Superior temporal gyrus (tissue), 1 donor: ENCODE measurements around the gene DUOXA2.
"Not testable (repeated sequence)": the region's sequence is repeated elsewhere in the genome, so short reads cannot be mapped to it uniquely, and the experiment has no call there.

ENCODE experiments used
- DNase-seq: peaks from one replicate; pipeline ENCODE4 v3.0.0-alpha.2; 2016; ENCODE audit errors: extremely low spot score

The DUOXA2 gene

GRCh38 chr15:45114076-45114750, at the start of gene DUOXA2, which contains the start of gene DUOX2:
DUOXA2 (plus strand) TSS chr15:45114326; CDS start chr15:45114606, 280 bp downstream.
DUOX2 (minus strand) TSS chr15:45114172; CDS start chr15:45113411, 761 bp downstream.
- no peak for DNase-seq

DNA sequence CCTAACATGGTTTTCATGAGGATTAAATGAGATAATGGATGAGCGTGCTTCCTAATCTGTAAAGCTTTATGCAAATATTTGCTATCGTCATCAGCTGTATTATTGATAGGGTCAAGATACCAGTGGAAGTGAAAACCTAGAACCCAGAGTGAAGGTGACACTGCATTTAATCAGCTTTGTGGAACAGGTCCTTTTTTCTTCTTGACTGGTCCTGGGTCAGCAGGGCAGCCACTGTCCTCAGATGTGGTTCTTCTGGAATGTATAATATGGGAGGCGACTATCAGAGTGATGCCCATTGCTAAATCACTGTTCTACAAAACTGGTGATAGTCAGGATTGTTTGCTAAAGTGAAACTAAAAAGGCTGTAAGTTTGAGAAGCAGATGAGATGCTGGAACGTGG, 49.7 kb upstream of the DUOXA2 start:
- DNase-seq = no peak

DNA sequence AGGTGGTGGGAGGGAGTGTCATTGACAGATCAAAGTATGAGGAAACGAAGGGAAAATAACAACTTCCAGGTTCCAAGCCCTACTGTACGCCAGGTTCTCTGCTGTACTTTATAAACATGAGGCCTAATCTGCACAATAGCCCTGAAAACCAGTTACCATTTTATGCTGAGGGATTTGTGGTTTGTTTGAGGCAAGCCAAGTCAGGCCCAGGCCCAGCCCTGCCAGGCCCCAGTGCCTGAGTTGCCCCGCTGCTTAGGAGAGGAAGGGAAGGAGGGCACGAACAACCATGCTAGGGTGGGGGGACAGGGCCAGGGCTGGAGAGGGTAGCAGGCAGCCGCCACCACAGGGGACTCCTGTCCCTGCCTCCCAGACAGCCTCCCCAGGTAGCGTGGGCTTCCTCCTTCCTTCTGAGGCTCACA, 44.2 kb upstream of the DUOXA2 start:
- DNase-seq = not testable (repeated sequence)

DNA sequence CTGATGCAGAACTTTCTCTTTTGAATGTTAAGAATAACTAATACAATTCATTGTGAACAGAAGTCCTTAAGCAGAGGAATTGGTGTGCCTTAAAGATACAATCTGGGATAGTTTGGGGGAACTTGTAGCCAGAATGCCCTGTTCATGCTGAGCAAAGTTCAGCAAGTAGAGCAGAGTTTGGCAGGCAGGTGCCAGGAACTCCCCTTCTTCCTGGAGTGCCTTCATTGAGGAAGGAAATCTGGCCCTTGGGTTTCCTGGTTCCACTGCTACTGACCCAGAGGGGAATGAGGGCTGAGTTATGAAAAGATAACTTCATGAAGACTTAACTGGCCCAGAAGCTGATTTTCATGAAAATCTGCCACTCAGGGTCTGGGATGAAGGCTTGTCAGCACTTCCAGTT, 40.5 kb upstream of the DUOXA2 start:
- DNase-seq = not testable (repeated sequence)

GRCh38 chr15:45075440-45076320, 38.4 kb upstream of the DUOXA2 start:
- DNase-seq = not testable (repeated sequence)

DNA sequence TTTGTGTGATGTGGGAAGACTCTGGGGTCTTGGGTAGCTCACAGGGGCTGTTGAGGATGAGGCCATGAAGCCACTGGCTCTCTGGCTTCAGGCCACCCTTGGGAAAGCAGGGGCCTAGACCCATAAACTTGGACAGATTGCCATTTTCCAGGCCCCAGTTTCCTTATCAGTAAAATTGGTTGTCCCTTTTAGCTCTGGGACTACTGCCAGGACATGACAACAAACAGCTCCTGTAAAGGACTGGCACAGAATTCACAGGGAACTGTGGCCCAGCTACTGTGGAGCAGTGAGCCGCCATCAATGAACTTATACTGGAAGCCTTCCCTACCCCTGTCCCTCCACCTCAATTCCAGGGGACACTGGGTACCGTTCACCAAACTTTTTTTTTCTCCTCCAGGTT, 36.7 kb upstream of the DUOXA2 start:
- DNase-seq = not testable (repeated sequence)

DNA sequence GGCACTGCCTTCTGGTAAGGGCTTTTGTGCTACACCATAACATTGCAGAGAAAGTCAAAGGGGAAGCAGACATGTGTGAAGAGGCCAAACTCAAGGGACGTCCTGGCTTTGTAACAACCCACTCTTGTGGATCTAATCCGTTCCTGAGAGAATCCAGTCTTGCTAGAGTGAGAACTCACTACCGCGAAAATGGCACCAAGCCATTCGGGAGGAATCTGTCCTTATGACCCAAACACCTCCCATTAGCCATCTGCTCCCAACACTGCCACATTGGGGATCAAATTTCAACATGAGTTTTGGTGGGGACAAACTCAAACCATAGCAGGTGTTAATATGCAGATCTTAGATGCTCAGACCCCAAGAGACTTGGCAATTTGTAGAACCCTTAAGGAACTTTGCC, 34.9 kb upstream of the DUOXA2 start:
- not testable (repeated sequence) for DNase-seq

DNA sequence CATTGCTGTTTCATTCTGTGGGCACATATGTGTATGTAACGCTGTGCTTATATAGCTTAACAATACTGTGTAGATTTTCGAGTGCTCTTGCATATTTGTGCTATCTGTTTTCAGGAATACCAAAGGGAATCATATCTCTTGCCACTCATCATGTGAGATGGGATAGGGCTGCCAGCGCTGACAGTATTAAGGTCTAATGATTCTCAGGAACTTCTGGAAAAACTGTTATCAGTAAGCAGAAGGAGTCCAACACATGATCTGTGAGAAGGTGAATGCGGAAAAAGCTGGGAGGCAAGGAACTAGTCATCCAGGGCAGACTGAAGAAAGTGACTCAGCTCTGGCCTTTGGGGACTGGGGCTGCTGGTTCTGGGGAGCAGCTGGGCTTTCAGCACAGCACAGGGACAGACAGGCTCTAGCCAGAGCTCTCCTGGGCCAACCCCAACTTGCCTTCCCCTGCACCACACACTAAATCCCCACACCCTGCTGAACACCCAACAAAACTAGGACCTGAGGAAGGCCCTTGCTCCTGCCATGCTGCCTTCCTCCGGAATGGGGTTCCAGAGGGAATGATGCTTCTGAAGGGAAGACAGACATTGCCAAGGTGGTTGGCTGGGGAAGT, 34.4 kb upstream of the DUOXA2 start:
- DNase-seq = not testable (repeated sequence)

DNA sequence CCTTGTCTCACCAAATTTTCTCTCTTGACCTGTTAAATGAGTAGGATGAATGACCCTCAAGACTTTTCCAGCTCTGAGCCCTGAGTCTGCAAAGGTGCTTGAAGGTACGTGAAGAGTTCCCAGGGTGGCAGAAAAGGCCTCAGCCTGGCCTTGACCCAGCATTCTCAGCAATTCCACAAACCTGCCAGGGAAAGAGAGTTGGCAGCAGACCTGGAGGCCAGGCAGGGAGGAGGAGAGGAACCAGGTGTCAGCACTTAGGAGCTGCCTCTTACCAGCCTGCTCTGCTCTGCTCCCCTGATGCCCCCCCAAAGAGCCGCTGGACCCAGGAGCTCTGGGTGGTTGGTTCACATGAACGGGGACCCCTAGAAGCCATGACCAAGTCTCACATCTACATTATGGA, 33.5 kb upstream of the DUOXA2 start:
- not testable (repeated sequence) for DNase-seq

DNA sequence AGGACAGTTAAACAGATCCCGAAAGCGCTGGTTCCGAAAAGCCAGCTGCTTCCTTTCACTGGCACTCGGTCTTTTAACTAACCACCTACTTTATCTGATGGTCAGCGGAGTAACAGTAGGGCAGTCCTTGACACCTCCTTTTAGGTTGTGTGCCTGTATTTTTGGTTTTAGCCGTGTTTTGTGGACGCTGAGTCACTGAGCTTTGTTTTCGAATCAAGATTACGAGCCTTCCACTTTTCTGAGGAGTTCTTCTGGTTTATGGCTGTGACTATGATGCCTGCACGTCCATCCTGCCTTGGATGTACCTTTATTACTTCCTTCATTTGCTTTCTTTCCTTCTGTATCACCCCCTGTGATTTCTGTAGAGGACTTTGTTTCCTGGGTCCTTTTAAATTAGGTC, 31.7 kb upstream of the DUOXA2 start:
- DNase-seq = not testable (repeated sequence)

- no peak for DNase-seq
Measured at GRCh38 chr15:45083223-45083622, 30.9 kb upstream of the DUOXA2 start.

GRCh38 chr15:45084163-45084562, 30.0 kb upstream of the DUOXA2 start:
- no peak for DNase-seq

- no peak for DNase-seq
Measured at GRCh38 chr15:45087513-45087912, 26.6 kb upstream of the DUOXA2 start.

GRCh38 chr15:45088801-45089711, 25.1 kb upstream of the DUOXA2 start:
- no peak for DNase-seq

- DNase-seq = no peak
Measured at GRCh38 chr15:45089712-45090373, 24.3 kb upstream of the DUOXA2 start.

DNA sequence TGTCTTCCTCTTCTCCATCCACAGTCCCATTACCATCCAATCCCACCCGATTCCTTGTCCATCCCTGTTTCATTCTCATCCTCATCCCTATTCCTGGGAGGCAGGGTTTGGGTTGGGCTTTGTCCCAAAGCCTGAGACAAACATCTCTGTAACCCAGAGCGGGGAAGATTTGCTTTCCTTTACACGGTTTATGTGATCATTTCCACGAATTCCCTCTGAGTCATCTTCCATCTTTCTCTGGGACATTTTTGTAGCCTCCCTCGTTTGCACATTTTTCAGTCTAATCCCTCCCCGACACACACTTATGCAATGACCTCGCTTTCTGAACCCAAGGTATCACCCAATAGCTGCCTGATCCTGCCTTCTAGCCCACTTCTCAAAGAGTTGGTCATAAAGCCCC, 23.0 kb upstream of the DUOXA2 start:
- no peak for DNase-seq

DNA sequence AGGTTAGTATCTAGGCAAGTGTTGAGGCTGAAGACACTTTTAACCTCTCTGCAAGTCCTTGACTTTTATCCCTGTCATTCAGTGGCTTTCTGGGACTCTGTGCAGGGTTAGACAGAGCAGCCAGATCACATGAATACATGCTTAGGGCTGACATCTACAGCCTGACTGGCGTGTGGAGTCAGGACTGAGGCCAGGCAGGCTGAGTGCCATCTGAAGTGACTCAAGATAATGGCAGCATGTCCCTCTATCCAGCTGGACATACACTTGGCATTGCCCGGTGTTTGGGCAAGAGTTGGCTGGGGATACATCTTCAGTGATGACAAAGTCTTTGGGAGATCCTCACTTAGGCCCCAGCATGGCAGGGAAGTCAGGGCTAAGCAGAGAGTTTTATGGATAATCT, 22.6 kb upstream of the DUOXA2 start:
- DNase-seq = no peak

DNA sequence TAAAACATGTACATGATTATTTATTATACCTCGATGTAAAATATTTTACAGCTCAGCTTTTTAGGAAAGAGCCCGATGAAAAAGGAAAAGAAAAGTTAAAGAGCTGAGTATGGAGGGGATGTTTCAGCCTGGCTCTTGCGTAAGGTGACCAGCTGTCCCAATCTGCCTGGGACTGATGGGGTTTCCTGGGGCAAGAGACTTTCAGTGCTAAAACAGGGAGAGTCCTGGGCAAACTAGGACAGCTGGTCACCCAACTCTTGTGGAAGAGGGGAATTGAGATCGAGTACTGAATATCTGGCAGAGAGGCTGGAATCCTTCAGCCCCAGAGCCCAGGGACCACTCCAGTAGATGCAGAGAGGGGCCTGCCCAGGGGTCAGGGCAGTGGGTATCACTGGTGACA, 21.1 kb upstream of the DUOXA2 start:
- DNase-seq = no peak

GRCh38 chr15:45093622-45094357, 20.3 kb upstream of the DUOXA2 start:
- DNase-seq = no peak

DNA sequence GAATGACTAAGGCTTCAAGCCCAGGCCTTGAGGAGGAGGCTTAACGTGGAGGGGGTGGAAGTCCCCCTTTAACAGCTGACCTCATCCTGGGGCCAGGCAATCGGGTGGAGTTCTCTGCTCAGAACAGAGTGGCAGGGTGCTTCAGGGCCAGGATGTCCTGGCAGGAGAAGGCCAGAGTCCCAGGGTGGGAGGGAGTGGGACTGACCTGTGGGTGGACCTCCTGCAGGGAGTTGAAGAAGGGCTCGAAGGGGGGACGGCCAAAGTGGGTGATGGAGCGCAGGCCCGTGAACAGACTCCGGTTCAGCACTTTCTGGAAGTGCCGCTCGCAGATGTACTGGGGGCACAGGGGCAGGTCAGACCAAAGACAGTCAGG, 19.8 kb upstream of the DUOXA2 start:
- DNase-seq = no peak
